ENCODE measurements around the gene FMNL3.

Gene FMNL3

DNA sequence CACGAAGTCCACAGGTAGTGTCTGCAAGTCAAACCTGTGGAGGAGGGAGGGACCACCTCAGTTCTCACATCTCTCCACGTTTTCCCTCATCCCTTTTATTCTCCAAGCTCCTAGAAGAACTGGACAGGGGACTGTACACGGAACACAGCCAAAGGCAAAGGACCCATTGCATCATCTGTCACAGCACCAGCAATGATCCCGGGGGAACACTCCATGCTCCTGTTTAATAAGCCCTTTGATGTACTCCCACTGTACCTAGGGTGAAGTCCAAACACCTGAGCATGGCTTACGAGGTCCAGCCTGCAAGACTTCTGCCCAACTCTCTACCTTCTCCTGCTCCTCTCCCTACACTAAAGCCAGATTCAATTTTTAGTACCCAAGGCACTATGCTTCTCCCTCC is 57.3 kb downstream of the FMNL3 start:
- no peak for DNase-seq

GRCh38 chr12:49649445-49649844 is 57.8 kb downstream of the FMNL3 start:
- no peak for DNase-seq

DNA sequence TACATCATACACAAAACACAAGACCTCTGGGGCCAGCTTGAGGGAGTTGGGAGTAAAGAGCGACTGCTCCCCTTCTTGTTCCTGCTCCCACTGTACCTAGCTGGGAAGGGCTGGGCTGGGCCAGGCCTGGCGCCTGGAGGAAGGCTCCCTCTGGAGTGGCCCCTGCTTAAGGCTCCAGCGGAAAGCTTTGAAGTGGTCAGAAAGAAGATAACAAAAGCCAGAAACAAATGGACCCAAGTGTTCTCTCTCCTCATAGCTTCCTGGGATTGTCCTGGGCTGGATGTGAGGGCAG is 58.5 kb downstream of the FMNL3 start:
- DNase-seq = no peak

GRCh38 chr12:49647827-49648711 is 59.1 kb downstream of the FMNL3 start:
- no peak for DNase-seq

DNA sequence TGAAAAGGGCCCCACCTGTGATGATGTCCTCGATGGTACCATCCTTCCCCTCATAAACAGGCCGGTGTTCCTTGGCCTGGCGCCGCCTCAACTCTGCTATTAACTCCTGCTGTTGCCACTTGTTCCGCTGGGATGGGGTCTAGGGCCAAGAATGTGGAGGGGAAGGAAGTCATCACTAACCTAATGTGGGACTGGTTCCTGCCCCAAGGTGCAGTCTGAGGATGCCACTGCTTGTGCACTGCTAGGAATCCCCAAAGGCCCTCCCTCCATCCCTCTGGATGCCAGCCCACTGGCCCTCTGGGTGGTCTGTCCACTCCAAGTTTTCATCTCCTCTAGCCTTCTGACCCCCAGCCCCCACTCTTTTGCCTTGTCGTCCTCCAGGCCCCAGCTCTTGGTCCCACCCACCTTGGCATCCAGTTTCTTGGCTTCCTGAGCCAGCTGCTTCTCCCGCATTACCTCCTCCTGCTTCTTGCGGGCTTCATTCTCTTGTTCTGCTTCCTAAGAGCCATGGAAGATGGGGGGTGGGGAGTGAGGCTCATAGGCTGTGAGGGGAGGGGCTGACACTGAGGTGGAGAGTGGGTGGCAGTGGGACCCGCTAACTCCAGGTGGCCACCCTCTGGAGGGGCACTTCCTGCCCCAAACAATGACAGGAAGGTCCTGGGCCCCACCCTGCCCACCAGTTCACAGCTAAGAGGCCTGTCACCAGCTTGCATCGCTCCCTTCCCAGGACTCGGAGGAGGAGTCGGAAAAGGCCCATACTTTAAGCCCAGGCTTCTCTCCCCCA is 60.1 kb downstream of the FMNL3 start:
- DNase-seq = no peak

DNA sequence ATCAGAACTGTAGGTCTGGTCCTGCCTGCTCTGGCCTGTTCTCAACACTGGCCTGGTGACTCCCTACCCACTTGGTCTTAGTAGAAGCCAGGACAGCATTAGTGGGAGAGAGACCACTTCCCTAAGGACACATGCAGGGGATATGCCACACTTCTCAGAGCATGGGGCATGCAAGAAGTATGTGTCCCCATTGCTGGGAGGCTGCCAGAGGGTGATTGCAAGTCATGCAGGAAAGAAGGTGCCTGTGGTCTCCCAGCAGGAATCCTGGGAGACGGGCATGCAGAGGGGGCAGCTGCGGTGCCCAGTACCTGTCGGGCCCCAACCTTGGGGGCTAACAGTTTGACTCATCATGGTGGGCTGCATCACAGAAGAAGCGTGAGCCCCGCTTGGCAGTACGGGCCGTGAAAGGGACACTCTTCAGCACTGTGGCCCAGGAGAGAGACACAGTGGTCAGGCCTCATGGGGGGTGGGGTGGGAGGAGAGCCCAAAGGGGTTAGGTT is 60.8 kb downstream of the FMNL3 start:
- DNase-seq = no peak

GRCh38 chr12:49645146-49646039 is 61.8 kb downstream of the FMNL3 start:
- no peak for DNase-seq

DNA sequence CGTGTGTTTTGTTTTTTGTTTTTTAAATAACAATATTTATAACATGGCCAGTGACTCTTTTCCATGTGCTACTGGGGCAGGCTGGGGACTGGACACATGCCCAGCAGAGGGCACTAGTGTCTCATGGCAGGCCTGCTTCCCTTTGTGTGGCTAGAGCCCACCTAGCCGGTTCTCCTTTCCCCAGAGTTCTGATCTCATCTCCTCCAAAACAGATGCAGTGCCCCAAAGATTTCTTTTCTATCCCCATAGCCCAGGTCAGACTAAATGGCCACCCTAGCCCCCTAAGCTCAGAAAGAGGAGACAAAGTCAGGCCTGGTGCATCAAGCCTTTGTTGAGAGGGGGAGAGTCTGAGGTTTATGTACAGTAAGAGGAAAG is 62.6 kb downstream of the FMNL3 start:
- peak; percentile 66 for DNase-seq

DNA sequence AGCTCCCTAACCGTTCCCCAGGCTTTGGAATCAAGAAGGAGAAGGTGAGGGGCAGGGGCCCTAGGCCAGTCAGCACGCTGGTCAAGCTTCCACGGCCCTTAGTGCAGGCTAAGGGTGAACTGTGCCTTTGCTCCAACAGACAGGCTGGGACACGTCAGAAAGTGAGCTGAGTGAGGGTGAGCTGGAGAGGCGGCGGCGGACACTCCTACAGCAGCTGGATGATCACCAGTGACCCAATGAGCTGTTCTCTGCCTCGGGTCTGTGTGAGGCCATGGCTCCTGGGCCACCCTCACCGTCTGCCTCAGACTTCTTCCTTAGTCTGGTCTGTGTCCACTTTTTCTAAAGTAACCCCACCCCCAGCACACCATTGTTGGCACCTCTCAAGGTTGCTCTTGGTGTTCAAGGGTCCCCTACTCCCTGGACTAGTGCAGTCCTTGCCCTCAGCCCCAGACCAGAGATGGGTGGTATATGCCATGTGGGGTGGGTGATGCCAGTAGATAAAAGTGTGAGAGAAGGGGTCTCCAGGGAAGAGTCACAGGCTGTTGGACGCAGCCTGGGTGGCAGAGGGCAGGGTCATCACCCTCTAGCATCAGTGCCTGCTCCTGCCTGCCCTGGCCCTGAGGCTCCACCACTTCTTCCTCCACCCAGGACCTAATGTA is 63.1 kb downstream of the FMNL3 start:
- no peak for DNase-seq

- DNase-seq = no peak
Measured at GRCh38 chr12:49643135-49643534, 64.1 kb downstream of the FMNL3 start.

DNA sequence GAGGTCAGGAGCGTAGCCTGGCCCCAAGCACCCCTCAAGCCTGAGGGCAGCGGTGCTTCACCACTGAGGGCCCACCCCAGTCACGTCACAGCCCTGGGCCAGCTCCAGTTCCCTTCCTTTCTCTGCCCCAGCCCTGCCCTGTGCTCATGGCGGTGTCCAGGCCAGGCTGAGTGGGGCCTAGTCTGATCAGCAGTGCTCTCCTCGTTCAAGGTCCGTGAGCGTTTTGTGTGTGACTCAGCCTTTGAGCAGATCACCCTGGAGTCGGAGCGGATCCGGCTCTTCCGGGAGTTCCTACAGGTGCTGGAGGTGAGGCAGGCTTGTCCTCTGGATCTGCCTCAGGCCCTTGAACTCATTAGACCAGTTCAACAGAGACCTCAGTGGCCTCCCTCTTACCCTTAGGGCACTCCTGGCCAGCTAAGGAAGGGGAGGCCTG is 64.8 kb downstream of the FMNL3 start:
- no peak for DNase-seq

- no peak for DNase-seq
Measured at GRCh38 chr12:49641748-49642369, 65.3 kb downstream of the FMNL3 start.

GRCh38 chr12:49636979-49637755 is 70.0 kb downstream of the FMNL3 start:
- no peak for DNase-seq

DNA sequence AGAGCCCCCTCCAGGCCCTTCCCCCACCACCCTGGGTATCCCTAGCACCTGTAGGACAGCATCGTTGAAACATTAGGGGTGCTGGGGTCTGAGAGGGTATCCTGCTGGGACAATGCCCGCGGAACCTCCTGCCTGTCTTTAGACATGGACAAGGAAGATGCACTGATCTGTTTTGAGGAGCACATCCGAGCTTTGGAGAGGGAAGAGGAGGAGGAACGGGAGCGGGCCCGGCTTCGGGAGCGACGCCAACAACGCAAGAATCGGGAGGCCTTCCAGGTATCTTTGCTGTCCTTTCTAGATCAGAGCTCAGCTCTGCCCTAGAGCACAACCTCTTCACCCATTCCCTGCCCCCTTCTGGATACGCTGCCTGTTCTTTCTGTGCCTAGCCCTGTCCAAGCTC is 70.6 kb downstream of the FMNL3 start:
- DNase-seq = no peak

DNA sequence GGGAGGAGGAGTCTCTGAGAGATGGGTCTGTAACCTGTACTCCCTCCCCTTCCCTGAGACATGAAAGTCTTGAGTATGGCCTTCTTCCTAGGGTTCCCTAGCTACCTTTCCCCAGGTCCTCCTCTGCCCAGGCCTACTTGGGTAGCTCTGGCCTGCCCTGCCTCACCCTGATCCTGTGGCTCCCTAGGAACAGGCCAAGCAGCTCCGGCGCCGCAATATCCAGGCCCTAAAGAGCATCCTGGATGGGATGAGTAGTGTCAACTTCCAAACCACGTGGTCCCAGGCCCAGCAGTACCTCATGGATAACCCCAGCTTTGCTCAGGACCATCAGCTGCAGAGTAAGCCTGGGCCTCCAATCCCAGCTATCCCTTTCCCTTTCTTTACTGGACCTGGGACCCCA is 71.5 kb downstream of the FMNL3 start:
- no peak for DNase-seq

DNA sequence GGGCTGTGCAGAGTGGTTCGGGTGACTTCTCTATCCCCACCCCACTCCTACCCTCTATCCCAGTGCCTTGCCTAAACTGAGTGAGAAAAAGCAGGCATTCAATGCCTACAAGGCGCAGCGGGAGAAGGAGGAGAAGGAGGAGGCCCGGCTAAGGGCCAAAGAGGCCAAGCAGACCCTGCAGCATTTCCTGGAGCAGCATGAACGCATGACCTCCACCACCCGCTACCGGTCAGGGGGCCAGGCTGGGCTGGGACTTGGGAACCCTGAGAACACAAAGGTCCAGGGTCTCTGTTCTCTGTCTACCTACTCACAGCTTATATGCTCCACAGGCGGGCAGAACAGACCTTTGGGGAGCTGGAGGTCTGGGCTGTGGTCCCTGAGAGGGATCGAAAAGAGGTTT is 72.2 kb downstream of the FMNL3 start:
- no peak for DNase-seq

DNA sequence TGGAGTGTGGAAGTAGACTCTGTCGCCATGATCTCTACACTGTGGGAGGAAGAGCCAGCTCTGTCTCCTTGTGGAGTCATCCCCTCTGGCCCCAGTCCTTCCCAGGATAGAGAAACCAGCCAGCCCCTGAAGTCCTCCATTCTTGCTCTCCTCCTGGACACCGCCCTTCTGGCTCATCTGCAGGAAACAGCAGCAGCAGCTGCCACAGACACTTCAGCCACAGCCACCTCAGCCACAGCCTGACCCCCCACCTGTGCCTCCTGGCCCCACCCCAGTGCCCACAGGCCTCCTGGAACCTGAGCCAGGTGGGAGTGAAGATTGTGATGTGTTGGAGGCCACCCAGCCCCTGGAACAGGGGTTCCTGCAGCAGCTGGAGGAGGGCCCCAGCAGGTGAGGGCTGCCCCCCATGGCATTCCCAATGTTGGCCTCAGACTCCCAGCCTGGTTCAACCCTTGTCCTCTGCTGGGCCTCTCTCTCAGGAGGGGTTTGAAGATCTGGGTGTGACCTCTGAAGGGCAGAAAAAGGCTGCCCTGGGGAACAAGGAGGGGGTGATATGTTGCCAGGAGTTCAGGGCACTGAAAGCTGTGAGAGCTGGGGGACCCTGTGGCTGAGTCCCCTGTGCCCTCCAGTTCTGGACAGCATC is 73.4 kb downstream of the FMNL3 start:
- DNase-seq = no peak

- no peak for DNase-seq
Measured at GRCh38 chr12:49632986-49633702, 74.1 kb downstream of the FMNL3 start.

GRCh38 chr12:49632401-49632800 is 74.8 kb downstream of the FMNL3 start:
- DNase-seq = no peak

GRCh38 chr12:49631336-49631907 is 75.8 kb downstream of the FMNL3 start:
- DNase-seq = no peak

Data from NCI-H2029 (cell line).